Stimulated activated naive CD8-positive, alpha-beta T cell treated with anti-CD3 and anti-CD28 coated beads, Interleukin-15, Interleukin-2, amounts not matched to agents 100 U/mL and 50 U/mL, for 24 hours (primary cell): Measurements from ENCODE around the gene EPX.

Experiments
- ATAC-seq: fragments of 150-1000 bp; cut with Tn5 transposase; one replicate; pipeline ENCODE4 v1.10.0; 2021
- DNase-seq: peaks from one replicate; pipeline ENCODE4 v3.0.0; 2021

The EPX gene

GRCh38 chr17:58186591-58186990 lies 5.9 kb upstream of the EPX start:
- ATAC-seq (no peak), DNase-seq (no peak)

GRCh38 chr17:58187063-58187462 lies 5.5 kb upstream of the EPX start:
- ATAC-seq = no peak
- DNase-seq = no peak

GRCh38 chr17:58187675-58188074 lies 4.9 kb upstream of the EPX start:
- ATAC-seq (no peak), DNase-seq (no peak)

- DNase-seq = no peak
- ATAC-seq = no peak
These were observed 2.9 kb upstream of the EPX start for GRCh38 chr17:58189436-58190146.

GRCh38 chr17:58191241-58191896 lies 1.2 kb upstream of the EPX start:
- no peak for DNase-seq
- ATAC-seq = no peak

DNA sequence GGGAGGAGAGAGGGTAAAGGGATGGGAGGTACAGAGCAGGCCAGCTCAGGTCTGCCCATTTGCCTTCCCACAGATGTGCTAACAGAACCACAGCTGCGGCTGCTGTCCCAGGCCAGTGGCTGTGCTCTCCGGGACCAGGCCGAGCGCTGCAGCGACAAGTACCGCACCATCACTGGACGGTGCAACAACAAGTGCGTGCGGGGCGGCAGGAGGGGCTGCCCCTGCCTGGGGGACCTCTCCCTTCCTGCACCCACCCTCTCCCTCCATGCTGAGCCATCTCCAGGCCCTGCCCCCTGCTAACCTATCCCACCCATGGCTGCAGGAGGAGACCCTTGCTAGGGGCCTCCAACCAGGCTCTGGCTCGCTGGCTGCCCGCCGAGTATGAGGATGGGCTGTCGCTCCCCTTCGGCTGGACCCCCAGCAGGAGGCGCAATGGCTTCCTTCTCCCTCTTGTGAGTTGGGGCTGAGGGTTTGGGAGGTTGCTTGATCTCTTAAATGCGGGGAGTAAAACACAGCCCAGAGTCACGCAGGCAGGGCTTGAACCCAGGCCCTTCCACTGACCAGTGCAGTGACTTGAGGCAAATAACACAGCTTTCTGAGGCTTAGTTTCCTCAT lies 1.2 kb downstream of the EPX start:
- DNase-seq = no peak
- no peak for ATAC-seq

- DNase-seq = no peak
- ATAC-seq = no peak
These were observed 3.1 kb downstream of the EPX start for GRCh38 chr17:58195518-58196123.

GRCh38 chr17:58196610-58197009 lies 4.1 kb downstream of the EPX start:
- no peak for ATAC-seq
- DNase-seq = no peak

DNA sequence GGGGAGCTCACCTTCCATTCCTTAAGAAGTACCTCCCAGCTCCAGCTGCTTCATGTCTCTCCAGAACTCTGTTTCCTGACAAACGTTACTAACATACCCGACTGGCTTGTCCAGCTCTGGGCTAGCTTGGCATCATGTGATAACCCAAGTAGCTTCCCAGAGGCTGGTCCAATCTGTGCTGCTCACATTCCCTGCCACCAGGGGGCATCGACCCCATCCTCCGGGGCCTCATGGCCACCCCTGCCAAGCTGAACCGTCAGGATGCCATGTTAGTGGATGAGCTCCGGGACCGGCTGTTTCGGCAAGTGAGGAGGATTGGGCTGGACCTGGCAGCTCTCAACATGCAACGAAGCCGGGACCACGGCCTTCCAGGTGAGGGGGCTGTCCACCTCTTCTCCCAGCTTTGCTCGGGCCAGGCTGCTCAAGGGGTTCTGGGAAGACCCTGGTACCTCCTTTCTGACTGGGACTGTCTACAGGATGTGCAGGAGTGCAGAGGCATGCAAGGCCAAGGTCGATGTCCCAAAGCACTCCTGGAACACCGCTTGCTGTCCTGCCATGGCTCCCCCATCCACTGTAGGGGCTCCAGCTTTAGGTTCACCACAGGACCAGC lies 7.6 kb downstream of the EPX start:
- ATAC-seq = peak; percentile 83

DNA sequence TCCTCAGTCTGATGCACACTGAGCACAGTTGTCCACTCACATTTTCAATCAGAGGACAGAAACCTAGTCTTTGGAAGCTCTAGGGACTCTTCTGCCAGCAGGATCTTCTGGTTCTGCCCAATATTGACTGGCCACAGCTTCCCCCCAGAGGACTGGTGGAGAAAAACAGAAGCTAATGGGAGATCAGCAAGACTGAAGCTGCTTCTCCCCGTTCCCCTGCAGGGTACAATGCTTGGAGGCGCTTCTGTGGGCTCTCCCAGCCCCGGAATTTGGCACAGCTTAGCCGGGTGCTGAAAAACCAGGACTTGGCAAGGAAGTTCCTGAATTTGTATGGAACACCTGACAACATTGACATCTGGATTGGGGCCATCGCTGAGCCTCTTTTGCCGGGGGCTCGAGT lies 10.3 kb downstream of the EPX start:
- ATAC-seq = no peak
- no peak for DNase-seq

More for the DNA sequence above, 7.6 kb downstream of the EPX start:
- peak; percentile 73 for DNase-seq

DNA sequence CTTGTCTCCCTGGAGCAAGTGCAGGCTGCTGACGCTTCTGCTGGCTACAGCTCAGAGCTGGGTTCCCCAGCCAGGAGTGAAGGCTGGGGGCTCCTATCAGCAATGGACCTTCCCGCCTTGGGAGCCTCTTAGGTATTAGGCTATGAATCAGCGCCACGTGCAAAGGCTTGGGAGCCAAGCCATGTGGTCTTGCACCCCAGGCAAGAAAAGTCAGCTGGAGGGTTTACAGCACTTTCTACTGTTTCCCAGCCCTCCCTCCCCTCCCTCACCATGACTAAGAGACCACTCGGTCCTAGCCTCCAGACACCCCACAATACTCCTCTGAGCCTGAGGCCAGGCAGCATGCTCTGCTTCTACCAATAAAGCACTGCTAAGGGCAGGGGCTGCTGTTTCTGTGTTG lies 12.3 kb downstream of the EPX start:
- no peak for ATAC-seq
- no peak for DNase-seq

DNA sequence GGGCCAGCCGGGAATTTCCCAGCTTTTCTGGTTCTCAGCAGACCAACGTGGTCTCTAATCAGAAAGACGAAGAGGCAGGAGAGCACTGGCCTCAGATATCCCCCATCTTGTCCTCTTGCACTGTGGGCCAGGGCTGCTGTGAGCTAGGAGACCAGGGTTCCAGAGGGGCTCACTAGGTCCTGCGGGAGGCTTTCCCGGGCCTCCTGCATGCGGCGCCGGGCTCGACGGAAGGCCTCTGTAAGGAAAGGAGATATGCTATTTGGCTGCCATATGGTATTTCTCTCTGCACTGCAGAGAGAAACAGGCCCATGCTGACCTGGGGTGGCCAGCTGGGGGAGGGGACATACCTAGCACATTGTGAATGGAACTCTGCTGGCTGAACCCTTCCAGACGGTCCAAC lies 13.4 kb downstream of the EPX start:
- no peak for ATAC-seq

DNA sequence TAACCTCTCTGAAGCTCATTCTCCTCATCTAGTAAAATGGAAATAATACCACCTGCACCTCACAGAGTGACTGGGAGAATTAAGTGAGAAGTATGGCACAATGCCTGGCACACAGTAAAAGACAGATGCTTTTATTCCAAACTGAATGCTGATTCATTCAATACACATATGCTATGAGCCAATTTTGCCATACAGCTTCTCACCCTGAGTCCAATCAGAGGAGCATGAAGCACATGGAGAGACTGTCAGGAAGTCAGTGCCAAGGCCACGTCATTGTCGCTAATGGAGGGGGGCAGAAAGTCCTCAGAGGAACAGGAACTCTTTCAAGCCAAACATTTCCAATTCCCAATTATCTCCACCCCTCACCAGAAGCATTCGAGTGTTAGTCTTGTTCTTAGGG lies 14.9 kb downstream of the EPX start:
- DNase-seq (no peak), ATAC-seq (no peak)

More for the DNA sequence above, 13.4 kb downstream of the EPX start:
- no peak for DNase-seq

DNA sequence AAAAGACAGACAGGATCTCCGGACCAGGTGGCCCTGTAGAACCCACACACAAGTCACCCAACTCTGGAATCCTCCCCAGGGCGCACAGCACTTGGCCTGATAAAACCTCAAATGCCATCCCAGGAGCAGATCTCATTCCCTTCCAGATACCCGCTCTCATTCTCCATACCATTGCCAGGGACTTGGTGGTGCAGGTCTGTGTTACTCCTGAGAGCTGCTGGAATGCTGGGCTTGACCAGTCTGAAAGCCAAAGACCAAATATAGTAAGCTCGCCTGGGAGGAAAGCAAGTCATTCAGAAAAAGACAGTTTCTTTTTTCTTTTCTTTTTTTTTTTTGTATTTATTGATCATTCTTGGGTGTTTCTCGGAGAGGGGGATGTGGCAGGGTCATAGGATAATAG lies 15.8 kb downstream of the EPX start:
- no peak for ATAC-seq

DNA sequence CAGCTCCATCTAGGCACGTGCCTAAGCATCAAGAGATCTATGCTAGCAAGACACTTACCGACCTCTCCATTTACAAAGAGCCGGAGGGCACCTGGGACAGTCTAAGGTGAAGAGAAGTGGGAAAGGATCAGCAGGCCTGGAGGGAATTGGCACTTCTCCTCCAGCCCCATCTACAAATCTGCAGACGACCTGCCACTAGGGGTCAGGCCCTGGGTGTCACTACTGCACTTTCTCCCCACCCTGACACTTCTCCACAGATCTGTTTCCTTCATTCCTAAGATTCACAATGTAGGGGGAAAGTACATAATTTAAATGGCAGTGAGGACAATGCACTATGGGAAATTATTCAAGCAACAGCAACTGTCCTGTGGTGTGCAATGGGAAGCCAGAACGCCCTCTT lies 18.4 kb downstream of the EPX start:
- ATAC-seq (no peak), DNase-seq (no peak)

More for the DNA sequence above, 15.8 kb downstream of the EPX start:
- DNase-seq = no peak

- ATAC-seq (no peak), DNase-seq (no peak)
These were observed 23.2 kb downstream of the EPX start for GRCh38 chr17:58215685-58216084.

GRCh38 chr17:58217766-58218165 lies 25.2 kb downstream of the EPX start:
- DNase-seq (no peak), ATAC-seq (no peak)

GRCh38 chr17:58219007-58219788 lies 26.7 kb downstream of the EPX start, which contains the start of gene MKS1:
MKS1 (minus strand) TSS chr17:58219255; CDS start chr17:58219230, 25 bp downstream.
- ATAC-seq = peak; percentile 99
- DNase-seq = peak; percentile 96

- no peak for DNase-seq
- no peak for ATAC-seq
These were observed 27.3 kb downstream of the EPX start for GRCh38 chr17:58219789-58220183.

DNA sequence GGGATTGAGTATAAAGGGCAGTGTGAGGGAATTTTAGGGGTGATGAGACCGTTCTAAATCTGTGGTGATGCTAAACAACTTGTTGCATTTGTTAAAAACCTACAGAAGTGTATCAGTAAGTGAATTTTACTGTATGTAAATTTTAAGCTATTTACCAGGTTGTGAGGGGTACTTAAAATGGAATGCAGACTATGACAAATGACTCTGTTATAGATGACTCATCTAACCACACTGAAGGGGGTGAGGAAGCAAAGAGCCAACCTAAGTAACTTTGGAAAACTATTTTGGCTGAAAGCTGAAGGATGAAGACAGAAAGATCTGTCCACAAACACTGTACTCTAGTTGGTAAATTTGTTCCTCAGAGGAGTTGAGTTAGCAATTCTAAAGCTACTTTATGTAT lies 31.8 kb downstream of the EPX start:
- no peak for DNase-seq
- peak; percentile 61 for ATAC-seq

DNA sequence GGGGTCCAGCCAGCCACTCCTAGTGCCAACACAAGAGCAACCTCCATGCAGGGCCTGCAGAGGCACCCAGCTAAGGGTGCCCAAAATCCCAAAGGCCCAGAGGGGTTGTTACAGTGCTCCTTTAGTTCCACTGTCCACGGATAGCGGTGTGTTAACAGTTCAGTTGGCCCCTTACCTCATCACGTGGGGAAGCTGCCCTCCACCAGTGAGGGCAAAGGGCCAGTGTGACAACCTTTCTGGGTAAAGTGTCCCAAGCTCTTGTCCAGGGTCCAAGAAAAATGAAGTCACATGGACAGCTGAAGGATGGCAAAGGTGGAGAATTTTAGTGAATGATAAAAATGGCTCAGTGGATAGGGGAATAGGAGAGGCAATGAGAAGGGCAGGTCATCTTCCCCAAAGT lies 35.2 kb downstream of the EPX start:
- DNase-seq (no peak), ATAC-seq (peak; percentile 23)

GRCh38 chr17:58228679-58229078 lies 36.2 kb downstream of the EPX start:
- DNase-seq (no peak), ATAC-seq (no peak)
